Measurements from ENCODE around the gene SNX33.
"Not testable (repeated sequence)": the region's sequence is repeated elsewhere in the genome, so short reads cannot be mapped to it uniquely, and the experiment has no call there.

DNA sequence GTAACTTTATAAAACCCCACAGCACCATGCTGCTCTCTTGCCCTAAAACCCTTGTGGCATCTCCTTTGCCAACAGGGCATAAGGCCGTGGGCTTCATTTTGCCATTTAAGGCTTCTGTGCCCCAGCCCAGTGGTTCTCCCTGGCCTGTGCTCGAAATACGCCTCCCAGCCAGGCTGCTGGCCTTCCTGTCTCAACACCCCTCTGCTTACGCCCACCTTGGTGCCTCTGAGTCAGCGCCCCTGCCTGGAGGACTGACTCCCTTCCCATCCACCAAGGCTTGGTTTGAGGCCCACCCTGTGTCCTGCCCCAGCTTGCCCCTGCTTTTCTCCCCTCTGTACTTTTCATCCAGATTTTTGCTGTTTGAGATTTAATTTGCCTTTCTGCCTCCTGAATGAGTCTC is 63.2 kb downstream of the SNX33 start:
- not testable (repeated sequence) for TF ChIP-seq EZH2 (IDR thresholded peaks at IDR 0.05); POLR2AphosphoS5 (IDR thresholded peaks at IDR 0.05; ENCODE audit: borderline replicate concordance, low read depth, low read length); FOXP2 (optimal IDR thresholded peaks at IDR 0.05; ENCODE audit: control extremely low read depth, extremely low read length, insufficient read depth)

All from SK-N-MC (cell line).